GM12891 (cell line): ENCODE data around the gene SLC38A10.
A peak's percentile ranks its signal among the peaks of the same experiment; 100 is the strongest.

Experiments used
- DNase-seq: peaks from one replicate; pipeline ENCODE4 v3.0.0; 2011; ENCODE audit warnings: low spot score; ENCODE audit not compliant: insufficient read length
- FAIRE-seq: peaks from 2 replicates; lab custom pipeline; 2011; peaks lifted over from hg19 to GRCh38; lab: Jason Lieb, UNC
- PAX5 ChIP-seq: IDR thresholded peaks from 2 replicates; pipeline ENCODE4 v1.6.1; 2011; ENCODE audit warnings: low read length, moderate library complexity, mild to moderate bottlenecking; ENCODE audit not compliant: insufficient read depth, severe bottlenecking
- POLR2A ChIP-seq: IDR thresholded peaks from 2 replicates; pipeline ENCODE4 v1.6.1; 2011; ENCODE audit warnings: low read depth, low read length, control low read depth
- POLR2AphosphoS5 ChIP-seq: IDR thresholded peaks from 2 replicates; pipeline ENCODE4 v1.6.1; 2011; ENCODE audit warnings: low read depth, low read length, control low read depth
- POU2F2 ChIP-seq: IDR thresholded peaks from 2 replicates; pipeline ENCODE4 v1.6.1; 2011; ENCODE audit warnings: low read depth, mild to moderate bottlenecking, control low read depth, low read length, moderate library complexity
- SPI1 ChIP-seq: IDR thresholded peaks from 2 replicates; pipeline ENCODE4 v1.6.1; 2011; ENCODE audit warnings: low read depth, low read length, control low read depth
- TAF1 ChIP-seq: IDR thresholded peaks from 2 replicates; pipeline ENCODE4 v1.6.1; 2011; ENCODE audit warnings: low read depth, low read length, control low read depth

The SLC38A10 gene

DNA sequence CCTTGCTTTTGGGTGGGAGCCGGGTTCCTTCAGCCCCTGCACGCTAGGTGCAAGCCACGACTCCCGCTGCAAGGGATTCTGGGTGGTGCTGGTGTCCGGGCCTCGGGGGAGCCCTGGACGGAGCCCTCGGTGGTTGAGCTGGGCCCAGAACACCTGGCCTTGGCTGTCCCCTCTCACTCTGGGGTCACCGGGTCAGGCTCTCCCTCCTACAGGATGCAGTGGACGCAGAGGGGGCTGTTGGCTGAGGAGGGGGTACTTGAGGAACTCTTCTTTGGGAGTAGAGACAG is 27.9 kb upstream of the SLC38A10 start:
- FAIRE-seq (no peak), DNase-seq (no peak)
- TF ChIP-seq SPI1 (no peak), PAX5 (no peak), POLR2AphosphoS5 (no peak)

DNA sequence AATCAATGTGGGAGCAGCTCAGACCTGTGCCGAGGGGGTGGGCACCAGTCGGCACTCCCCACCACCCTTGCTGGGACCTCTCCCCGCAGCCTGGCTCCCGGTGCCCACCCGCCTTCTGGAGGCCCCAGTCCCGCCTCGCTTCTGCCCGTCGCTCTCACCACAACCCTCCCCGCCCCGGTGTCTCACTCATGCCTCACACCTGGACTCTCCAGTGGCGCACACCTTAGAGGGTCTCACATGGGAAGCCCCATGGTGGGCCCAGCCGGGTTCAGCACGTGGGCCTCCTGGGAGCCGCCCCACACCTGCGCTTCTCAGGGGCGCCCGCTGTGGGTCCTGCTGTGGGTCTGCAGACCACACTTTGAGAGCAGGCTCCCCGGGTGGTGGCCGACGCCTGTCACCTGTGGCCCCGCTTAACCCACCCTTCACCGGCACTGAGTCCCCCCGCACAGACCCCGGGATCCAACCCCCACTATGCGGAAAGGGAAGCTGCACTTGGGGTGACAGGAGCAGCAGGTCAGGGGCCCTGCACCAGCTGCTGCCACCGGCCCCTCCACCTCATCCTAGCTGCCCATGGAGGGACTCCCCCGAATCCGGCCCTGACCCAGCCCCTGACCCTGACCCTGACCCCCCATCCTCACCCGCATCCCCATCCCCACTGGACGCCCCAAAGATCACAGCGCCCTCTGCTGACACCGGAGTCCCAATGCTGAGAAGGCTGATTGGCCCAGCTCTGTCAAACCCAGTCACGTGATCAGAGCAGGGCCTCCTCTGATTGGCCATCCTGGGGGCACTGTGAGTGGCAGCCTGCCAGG is 27.4 kb upstream of the SLC38A10 start:
- TF ChIP-seq PAX5 (no peak), POU2F2 (no peak), POLR2AphosphoS5 (no peak), POLR2A (no peak), SPI1 (no peak), TAF1 (no peak)
- DNase-seq (peak; percentile 86), FAIRE-seq (no peak)

DNA sequence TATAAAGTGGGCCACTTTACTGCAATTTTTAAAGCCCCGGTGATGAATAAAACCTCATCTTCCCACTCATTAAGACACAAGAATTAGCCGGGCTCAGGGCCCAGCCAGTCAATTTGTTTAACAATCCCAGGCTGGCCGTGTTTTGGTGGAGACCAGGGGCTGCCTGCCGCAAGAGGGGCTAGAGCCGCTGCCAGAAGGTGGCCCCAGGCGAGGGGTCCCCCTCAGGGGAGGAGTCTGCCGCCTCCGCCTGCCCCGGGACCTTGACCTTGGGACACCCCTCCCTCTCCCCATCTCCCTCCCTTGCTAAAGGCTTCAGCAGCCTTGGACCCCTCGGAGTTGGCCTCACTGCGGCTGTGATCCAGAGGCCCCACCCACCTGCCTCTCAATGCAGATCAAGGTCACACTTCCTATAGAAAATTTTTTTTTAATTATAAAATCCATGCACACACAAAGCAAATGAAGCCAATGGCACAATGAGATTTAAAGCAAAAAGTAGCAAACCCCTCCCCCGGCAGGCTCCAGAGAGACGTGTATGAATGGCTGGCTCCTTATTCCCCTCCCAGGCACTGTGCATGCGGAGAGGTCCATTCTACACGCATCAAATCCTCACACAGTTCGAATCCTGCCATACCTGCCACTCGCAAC is 23.0 kb upstream of the SLC38A10 start:
- no peak for TF ChIP-seq POLR2AphosphoS5
- TF ChIP-seq SPI1, result no peak
- no peak for TF ChIP-seq POU2F2
- no peak for TF ChIP-seq POLR2A
- TF ChIP-seq TAF1, result no peak
- TF ChIP-seq PAX5, result no peak
- DNase-seq (no peak), FAIRE-seq (no peak)

DNA sequence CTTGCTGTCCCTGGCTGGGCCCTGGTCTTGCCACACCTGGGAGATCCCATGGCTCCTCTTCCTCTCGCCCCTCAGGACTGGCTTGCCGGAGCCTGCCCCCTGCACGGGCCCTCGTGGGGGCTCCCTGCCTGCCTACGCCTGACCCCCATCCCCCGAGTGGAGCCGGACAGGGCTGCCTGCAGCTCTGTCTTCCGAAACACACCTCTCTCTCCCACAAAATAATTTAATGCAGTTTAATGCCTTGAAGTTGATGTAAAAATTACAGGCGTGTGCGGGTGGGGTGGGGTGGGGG is 22.4 kb upstream of the SLC38A10 start:
- FAIRE-seq (no peak), DNase-seq (no peak)
- no peak for TF ChIP-seq POLR2AphosphoS5
- TF ChIP-seq POLR2A, result no peak
- no peak for TF ChIP-seq PAX5
- no peak for TF ChIP-seq SPI1
- no peak for TF ChIP-seq POU2F2
- TF ChIP-seq TAF1, result no peak

DNA sequence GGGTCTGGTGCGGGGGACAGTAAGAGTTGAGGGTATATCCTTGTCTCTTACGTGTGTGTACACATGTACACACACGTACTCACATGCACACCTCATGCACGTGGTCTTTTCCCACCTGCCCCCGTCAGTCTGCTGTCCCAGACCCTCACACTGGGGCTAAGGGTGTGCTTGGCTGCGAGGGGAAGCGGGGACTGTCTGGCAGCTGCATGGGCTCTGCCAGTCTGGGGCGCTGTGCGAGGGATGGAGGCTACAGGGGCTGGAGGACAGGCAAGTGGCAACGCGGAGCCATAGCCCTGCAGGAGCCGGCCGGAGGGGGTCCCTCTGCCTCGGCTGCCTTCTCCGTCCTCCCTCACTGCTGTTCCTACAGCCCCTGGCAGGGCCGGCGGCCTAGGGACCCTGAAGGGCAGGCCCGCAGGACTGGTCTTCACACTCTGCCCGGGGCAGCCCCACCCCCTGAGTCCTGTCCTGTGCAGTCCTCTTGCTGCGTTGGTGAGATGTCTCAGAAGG is 20.8 kb upstream of the SLC38A10 start:
- DNase-seq, result no peak
- no peak for FAIRE-seq
- TF ChIP-seq POLR2AphosphoS5 (no peak), TAF1 (no peak), SPI1 (no peak), POLR2A (no peak), PAX5 (no peak), POU2F2 (no peak)

DNA sequence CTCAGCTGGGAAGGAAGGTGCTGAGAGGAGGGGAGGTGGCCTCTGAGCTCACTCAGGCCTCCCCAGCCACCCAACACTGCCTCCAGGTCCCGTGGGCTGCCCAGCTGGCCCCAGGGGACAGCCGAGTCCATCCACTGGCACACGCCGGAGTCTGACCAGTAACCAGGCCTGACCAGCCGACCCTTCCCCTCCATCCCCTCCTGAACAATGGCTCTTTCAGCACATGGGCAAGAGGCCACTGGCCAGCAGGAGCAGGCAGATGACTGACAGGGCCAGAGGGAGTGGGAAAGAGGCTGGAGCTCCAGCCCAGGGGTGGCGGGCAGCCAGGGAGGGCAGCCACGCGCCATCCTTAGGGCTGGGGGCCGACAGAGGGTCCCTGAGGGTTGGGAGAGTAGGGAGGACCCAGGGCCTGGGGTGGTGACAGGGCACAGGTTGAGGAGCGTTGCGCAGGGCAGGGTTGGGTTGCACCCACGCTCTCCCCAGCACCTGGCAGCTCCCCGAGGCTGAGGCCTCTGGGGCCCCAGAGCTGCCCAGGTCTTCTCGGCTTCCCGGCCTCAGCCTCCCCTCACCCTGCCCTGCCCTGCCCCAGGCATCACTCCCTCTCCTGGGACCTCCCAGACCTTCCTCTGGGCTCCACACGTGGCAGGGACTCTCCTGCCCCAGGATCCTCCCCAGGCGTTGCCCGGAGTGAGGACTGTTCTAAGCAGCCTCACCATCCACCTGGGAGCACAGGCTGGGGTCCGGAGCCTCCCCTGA is 20.2 kb upstream of the SLC38A10 start:
- TF ChIP-seq POLR2A (no peak), PAX5 (no peak), SPI1 (no peak), TAF1 (no peak), POU2F2 (no peak), POLR2AphosphoS5 (no peak)
- DNase-seq (no peak), FAIRE-seq (no peak)

DNA sequence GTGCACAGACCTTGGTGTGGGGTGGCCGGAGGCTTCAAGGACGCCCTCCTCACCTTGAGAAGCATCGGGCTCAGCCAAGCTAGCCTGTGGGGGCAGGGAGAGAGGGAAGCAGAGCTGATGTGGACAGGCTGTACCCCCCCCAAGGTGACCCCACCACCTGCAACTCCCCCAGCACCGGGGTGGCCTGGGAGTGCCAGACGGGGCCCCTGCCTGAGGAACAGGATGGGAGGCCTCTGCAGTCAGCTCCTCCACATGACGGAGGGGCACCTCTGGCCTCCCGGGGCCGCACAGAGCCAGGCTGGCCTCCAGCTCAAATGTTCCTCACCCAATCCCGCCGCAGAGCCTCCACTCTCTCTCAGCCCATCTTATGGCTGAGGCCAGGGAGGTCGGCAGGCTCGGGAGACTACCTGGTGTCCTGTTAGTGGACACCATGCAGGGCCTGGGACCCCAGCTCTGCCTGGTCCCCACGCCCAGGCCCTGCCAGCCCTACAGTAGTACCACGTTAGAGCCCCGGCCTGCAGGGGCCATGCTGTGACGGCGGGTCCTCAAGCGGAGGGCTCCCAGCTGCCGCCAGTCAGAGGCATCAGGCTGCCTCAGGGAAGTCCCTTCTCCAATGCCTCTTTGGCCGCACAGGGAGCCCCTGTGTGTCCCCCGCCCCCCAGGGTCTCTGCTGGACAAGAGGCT is 19.4 kb upstream of the SLC38A10 start:
- DNase-seq, result no peak
- TF ChIP-seq PAX5 (no peak), POLR2AphosphoS5 (no peak), SPI1 (no peak)
- FAIRE-seq, result no peak

DNA sequence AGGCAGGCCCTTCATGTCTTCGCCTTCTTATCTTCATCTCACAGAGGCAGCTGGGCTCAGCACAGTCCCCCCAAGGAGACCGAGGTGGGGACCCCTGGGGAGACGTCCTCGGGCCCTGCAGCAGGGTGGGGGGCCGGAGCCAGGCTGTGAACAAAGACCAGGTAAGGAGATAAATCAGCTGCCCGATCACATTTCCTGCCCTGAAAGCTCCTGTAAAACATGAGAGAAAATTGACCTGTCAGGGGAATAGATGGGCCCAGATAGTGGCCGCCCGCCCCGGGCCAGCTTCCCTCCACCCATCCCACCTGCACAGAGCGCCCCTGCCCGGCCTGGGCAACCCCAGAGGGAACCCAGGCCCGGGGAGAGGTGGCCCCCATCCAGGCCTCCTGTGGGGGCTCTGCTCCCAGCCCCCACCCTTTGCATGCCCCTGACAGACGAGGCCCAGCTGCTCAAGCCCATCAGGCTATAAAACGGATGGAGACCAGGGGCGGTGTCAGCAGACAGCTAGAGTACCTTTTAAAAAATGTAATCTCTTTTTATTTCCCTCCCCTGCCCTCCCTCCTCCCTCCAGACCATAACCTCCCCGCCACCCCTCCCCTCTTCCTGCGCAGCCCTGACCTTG is 18.8 kb upstream of the SLC38A10 start:
- FAIRE-seq, result no peak
- no peak for DNase-seq
- TF ChIP-seq SPI1, result no peak
- no peak for TF ChIP-seq PAX5
- no peak for TF ChIP-seq POLR2A
- no peak for TF ChIP-seq POLR2AphosphoS5
- TF ChIP-seq TAF1, result no peak
- no peak for TF ChIP-seq POU2F2

DNA sequence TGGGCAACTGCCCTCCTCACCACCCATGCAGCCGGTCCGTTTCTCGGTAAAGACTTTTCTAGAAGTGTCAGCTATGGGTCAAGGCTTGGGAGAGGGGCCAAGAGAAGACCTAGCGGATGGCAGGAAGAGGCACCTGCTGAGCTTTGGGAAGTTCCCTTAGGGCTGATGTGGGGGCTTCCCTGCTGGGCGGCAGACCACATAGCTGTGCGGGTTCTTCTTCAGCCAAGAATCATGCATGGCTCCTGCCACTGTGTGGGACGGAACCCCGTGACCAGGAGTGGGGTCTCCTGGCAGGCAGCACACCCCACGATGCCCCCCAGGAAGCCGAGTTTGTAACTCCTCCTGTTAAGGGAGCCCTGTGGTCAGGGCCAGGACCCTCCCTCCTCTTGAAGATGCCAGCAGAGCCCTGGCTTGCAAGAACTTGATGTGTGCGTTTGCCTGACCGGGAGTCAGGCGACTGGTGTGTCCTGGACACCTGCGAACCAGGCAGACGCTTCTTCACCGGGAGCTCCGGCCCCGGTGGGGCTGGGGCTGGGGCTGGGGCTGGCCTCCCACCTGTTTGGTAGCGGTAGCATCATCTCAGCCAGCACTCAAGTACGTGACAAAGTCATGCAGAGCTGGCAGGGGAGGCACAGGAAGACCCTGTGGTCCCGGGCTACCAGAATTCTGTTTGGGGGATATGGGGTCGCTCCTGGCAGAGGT is 17.7 kb upstream of the SLC38A10 start:
- DNase-seq, result no peak
- FAIRE-seq, result no peak
- TF ChIP-seq POLR2AphosphoS5 (no peak), TAF1 (no peak), POU2F2 (no peak), POLR2A (no peak), SPI1 (no peak), PAX5 (no peak)
